Measurements from ENCODE around the gene ATP5ME. TPM values are rescaled to one million over a fixed set of nuclear protein-coding genes. Genes with fewer than 3 reads are reported as not detected.

ATP5ME gene
- total and polyA plus RNA-seq, 2 of the 13 experiments (the other 11 are each of a cell fraction or from before 2014, with no cell fraction given): 305 to 753 TPM

GRCh38 chr4:655464-656151, 18.5 kb downstream of the ATP5ME start (continued):
- TF ChIP-seq ZNF687 (CRISPR knock-in tag; IDR thresholded peaks at IDR 0.05) (peak; percentile 83), IRF1 (CRISPR knock-in tag; IDR thresholded peaks at IDR 0.05; ENCODE audit: low read depth) (no peak), SALL1 (CRISPR knock-in tag; IDR thresholded peaks at IDR 0.05) (peak; percentile 49), ZNF563 (CRISPR knock-in tag; IDR thresholded peaks at IDR 0.05) (peak; percentile 59; the same call in 1 of the 2 replicates), POGZ (CRISPR knock-in tag; IDR thresholded peaks at IDR 0.05) (0 out of 2 replicates have a peak, but pooled peaks have one; percentile 14), ZNF570 (CRISPR knock-in tag; IDR thresholded peaks at IDR 0.05; ENCODE audit: borderline replicate concordance) (no peak), ZBTB38 (CRISPR knock-in tag; IDR thresholded peaks at IDR 0.05) (peak; percentile 79; the same call in 1 of the 2 replicates), MXI1 (IDR thresholded peaks at IDR 0.05; ENCODE audit: borderline replicate concordance, low read depth, low read length) (no peak), MAZ (IDR thresholded peaks at IDR 0.05; ENCODE audit: borderline replicate concordance, low read depth, low read length) (no peak), MAZ (CRISPR knock-in tag; IDR thresholded peaks at IDR 0.05; ENCODE audit: low read depth) (0 out of 2 replicates have a peak, but pooled peaks have one; percentile 25), NR2F2 (IDR thresholded peaks at IDR 0.05; ENCODE audit: borderline replicate concordance, low read depth) (peak; percentile 45; the same call in 1 of the 2 replicates), BCL6 (CRISPR knock-in tag; IDR thresholded peaks at IDR 0.05) (peak; percentile 66; the same call in 1 of the 2 replicates), NBN (conservative IDR thresholded peaks at IDR 0.05) (no peak), ZNF768 (CRISPR knock-in tag; IDR thresholded peaks at IDR 0.05) (peak; percentile 67; the same call in 1 of the 2 replicates)

Data from HepG2 (cell line).